ENCODE results near the gene TMEM123. TPM values are rescaled to one million over a fixed set of nuclear protein-coding genes. Genes with fewer than 3 reads are reported as not detected.

The TMEM123 gene
- total RNA-seq, 4 donors from 2014 or later = 52.6 to 147 (median 101) TPM

- no peak for TF ChIP-seq CTCF (IDR thresholded peaks at IDR 0.05; ENCODE audit: low read depth)
Observed at GRCh38 chr11:102471474-102471873, 18.9 kb upstream of the TMEM123 start.

DNA sequence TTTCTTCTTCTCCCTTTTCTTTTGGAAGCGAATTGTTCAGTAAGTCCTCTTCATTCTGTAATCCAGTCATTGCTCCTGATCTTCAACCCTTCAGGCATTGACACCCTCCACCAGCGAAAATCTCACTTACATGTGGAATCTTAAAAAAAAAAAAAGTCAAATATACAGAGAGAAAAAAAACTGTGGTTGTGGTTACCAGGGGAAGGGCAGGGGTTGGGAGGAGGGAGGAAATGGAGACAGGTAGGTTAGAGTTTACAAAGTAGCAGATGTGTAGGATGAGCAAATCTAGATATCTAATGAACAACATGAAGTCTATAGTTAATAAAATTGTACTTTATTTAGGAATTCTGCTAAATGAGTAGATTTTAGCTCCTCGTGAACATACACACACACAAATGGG, 17.7 kb upstream of the TMEM123 start:
- TF ChIP-seq CTCF (IDR thresholded peaks at IDR 0.05; ENCODE audit: low read depth) = no peak

DNA sequence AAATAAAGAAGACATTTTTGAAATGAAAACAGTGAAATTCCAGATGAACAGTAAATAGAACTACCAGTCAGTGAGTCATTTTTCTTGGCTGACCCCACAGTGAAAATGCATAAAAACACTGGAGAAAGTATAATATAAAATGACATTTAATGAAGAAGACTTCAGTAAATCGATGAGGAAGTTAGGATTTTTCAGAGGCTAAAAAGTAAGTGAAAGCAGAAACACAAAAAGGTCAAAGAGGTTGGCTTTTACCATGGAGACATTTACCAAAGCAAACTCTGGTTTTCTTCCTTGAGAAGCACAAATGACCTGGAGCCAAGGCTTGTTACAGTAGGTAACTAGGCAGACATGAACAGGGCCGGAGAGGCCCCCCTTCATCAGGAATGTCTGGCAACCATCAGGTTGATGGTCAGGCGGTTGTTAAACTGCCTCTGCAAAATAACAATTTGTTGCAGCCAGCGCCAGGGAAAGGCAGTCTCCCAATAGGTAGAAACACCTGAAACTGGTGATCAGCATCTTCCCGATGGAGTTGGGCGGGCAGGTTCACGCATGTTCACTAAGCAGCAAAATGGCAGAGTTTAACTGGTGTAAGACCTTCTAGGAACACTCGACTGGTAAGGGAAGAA, 16.7 kb upstream of the TMEM123 start:
- no peak for TF ChIP-seq CTCF (IDR thresholded peaks at IDR 0.05; ENCODE audit: low read depth)

- no peak for TF ChIP-seq CTCF (IDR thresholded peaks at IDR 0.05; ENCODE audit: low read depth)
Observed at GRCh38 chr11:102468616-102469195, 16.1 kb upstream of the TMEM123 start.

DNA sequence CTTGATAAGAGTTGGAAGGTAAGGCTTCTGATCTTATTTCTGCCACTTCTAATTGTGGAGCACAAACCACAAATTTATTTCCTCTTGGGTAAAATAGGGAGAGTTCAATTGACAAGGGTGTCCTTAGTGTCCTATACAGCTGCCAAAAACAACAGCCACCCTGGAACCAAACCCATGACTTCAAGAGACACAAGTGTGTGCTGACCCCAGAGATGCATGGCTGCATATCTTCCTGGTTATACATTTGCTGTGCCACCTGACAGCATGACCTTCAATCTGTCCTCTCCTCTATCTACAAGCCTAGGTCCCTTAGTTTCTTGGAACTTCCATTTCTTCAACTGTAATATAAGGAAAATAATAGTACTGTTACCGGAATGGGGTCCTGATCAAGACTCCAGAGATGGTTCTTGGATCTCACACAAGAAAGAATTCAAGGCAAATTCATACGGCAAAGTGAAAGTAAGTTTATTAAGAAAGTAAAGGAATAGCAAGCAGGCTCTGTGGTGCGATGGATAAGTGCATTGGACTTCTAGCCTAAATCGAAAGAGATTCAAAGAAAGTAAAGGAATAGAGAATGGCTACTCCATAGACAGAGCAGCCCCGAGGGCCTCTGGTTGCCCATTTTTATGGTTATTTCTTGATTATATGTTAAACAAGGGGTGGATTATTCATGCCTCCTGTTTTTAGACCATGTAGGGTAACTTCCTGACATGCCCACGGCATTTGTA, 15.5 kb upstream of the TMEM123 start:
- no peak for TF ChIP-seq CTCF (IDR thresholded peaks at IDR 0.05; ENCODE audit: low read depth)

DNA sequence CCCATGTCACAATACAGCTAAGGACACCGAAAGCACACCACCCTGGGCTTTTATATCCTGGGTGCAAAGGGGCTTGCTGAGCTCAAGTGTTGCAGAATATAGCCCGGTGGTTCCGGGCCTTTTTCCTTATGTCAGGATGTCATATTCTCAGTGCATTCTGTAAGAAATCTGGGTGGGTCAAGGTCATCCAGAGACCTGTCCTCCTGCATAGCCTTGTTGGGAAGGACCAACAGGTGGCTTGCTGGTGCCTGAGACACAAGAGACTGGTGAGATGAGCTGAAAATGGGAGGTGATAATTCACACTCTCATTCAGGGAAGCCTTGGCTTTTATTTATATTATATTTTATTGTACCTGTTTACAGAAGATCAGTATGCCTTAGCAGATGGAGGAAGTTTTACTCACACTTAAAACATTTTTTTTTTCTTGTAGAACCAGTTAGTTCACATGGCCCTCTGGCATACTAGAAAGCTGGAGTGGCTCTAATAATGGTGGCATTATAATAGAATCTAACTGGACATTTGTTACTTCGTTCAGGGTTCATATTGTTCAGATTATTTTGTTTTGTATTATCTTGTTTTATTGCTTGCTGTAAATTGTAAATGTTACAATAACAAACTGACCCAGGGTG, 14.6 kb upstream of the TMEM123 start:
- no peak for TF ChIP-seq CTCF (IDR thresholded peaks at IDR 0.05; ENCODE audit: low read depth)

GRCh38 chr11:102465696-102466095, 13.1 kb upstream of the TMEM123 start:
- no peak for TF ChIP-seq CTCF (IDR thresholded peaks at IDR 0.05; ENCODE audit: low read depth)
